K562 (cell line): ENCODE results near the gene NTN1. TPM values are rescaled to one million over a fixed set of nuclear protein-coding genes. Genes with fewer than 3 reads are reported as not detected.

ENCODE experiments used
- ATAC-seq: fragments of 200-7000 bp; cut with Tn5 transposase; 3 replicates; pipeline ENCODE4 v1.9.1; 2020; ENCODE audit warnings: moderate library complexity
- BruUV-seq: library from RNA; stranded (reverse); fragments of 400-500 nt; replicated peaks from 2 replicates; lab custom pipeline; 2021; lab: Mats Ljungman, UMichigan
- CTCF ChIA-PET: fragments of 300-600 bp; formaldehyde crosslinking; extraction: SDS; loops from one replicate; lab custom pipeline; 2021; ENCODE audit warnings: low intra/inter-chr PET ratio; lab: Yijun Ruan, JAX
- POLR2A ChIA-PET: fragments of 300-600, 350-650 bp; sonication (Branson Sonifier 250); formaldehyde crosslinking; extraction: SDS; loops from one replicate; lab custom pipeline; 2021; ENCODE audit warnings: antibody characterized with exemption, inconsistent platforms; lab: Yijun Ruan, JAX
- DNase-seq, 4 experiments: peaks; one replicate each; pipeline versions ENCODE4 v3.0.0 to v3.0.0-alpha.2; 2011 to 2018; ENCODE audit warnings: low spot score in 3 of 4, mixed read lengths in 3 of 4; ENCODE audit errors: extremely low read depth in 1 of 4
- FAIRE-seq: peaks from 2 replicates; lab custom pipeline; 2011; peaks lifted over from hg19 to GRCh38; lab: Jason Lieb, UNC
- H2AFZ ChIP-seq: 2 replicates; pipeline ENCODE4 v1.6.0; 2011; ENCODE audit warnings: low read depth, low read length, control low read depth, inconsistent platforms
- H3K27ac ChIP-seq: fragments of 200-600 bp; 3 replicates; pipeline ENCODE4 v1.8.0; 2011; ENCODE audit warnings: low read depth, mild to moderate bottlenecking, control low read depth, inconsistent platforms, low read length, moderate library complexity, mixed read lengths; ENCODE audit errors: extremely low read depth
- H3K27me3 ChIP-seq, 2 experiments: fragments of 300-600 bp in 1 of 2; 2 replicates in 1 of 2; 3 replicates in 1 of 2; pipeline versions ENCODE4 v1.6.0 to v1.8.0; 2011; ENCODE audit warnings: inconsistent platforms in 2 of 2, low read length in 2 of 2, mild to moderate bottlenecking in 1 of 2, mixed read lengths in 1 of 2, moderate library complexity in 1 of 2; ENCODE audit not compliant: control insufficient read depth in 2 of 2, insufficient read depth in 2 of 2
- H3K36me3 ChIP-seq: fragments of 300-600 bp; 3 replicates; pipeline ENCODE4 v1.8.0; 2011; ENCODE audit warnings: mild to moderate bottlenecking, low read length, inconsistent platforms; ENCODE audit not compliant: control insufficient read depth, insufficient read depth
- H3K4me1 ChIP-seq, 2 experiments: fragments of 200-600 bp in 1 of 2; replicated peaks in 1 of 2; 2 replicates in 1 of 2; 3 replicates in 1 of 2; pipeline versions ENCODE4 v1.5.1 to v1.8.0; 2011; ENCODE audit warnings: inconsistent platforms in 2 of 2, low read length in 2 of 2, mild to moderate bottlenecking in 1 of 2, mixed read lengths in 1 of 2, moderate library complexity in 1 of 2; ENCODE audit not compliant: control insufficient read depth in 2 of 2, insufficient read depth in 2 of 2
- H3K4me2 ChIP-seq: 2 replicates; pipeline ENCODE4 v1.6.1; 2011; ENCODE audit warnings: low read length, control low read depth, inconsistent platforms, mixed read lengths; ENCODE audit not compliant: insufficient read depth
- H3K4me3 ChIP-seq: fragments of 200-600 bp; sonication (generic), shearing (Covaris generic); 2 replicates; pipeline ENCODE4 v1.5.1; 2016; ENCODE audit warnings: control low read depth, inconsistent platforms
- H3K79me2 ChIP-seq: fragments of 200-600 bp; 3 replicates; pipeline ENCODE4 v1.8.0; 2011; ENCODE audit warnings: low read length, inconsistent platforms; ENCODE audit not compliant: control insufficient read depth, insufficient read depth
- H3K9ac ChIP-seq, 2 experiments: 2 replicates each; pipeline versions ENCODE4 v1.6.0 to v1.6.1; 2011; ENCODE audit warnings: low read depth in 2 of 2, low read length in 2 of 2, control low read depth in 1 of 2, inconsistent platforms in 1 of 2, mild to moderate bottlenecking in 1 of 2, mixed read lengths in 1 of 2; ENCODE audit not compliant: insufficient read depth in 1 of 2
- H3K9me1 ChIP-seq: one replicate; pipeline ENCODE4 v1.6.0; 2011; ENCODE audit warnings: inconsistent platforms, mild to moderate bottlenecking, low read length, moderate library complexity; ENCODE audit not compliant: control insufficient read depth, insufficient read depth
- H3K9me3 ChIP-seq: replicated peaks from 2 replicates; pipeline ENCODE4 v1.5.1; 2011; ENCODE audit warnings: low read depth, low read length, inconsistent platforms; ENCODE audit not compliant: control insufficient read depth, insufficient read depth
- H4K20me1 ChIP-seq: replicated peaks from 2 replicates; pipeline ENCODE4 v1.6.1; 2011; ENCODE audit warnings: low read length, inconsistent platforms, mixed read lengths; ENCODE audit not compliant: control insufficient read depth, insufficient read depth
- HEY1 ChIP-seq: fragments of 250-450 bp; sonication (Bioruptor Pico); IDR thresholded peaks from 2 replicates; pipeline ENCODE4 v1.5.0; 2020; ENCODE audit warnings: mild to moderate bottlenecking, moderate library complexity, borderline replicate concordance
- HLTF ChIP-seq: fragments of 450-650 bp; IDR thresholded peaks from 2 replicates; pipeline ENCODE4 v1.6.1; 2016
- HMGN3 ChIP-seq: IDR thresholded peaks from 2 replicates; pipeline ENCODE4 v1.6.1; 2011; ENCODE audit warnings: borderline replicate concordance, low read depth, mild to moderate bottlenecking, mixed read lengths, low read length; ENCODE audit not compliant: insufficient read length; ENCODE audit errors: extremely low read depth
- PHB ChIP-seq: fragments of 250-450 bp; sonication (Bioruptor Pico); IDR thresholded peaks from 2 replicates; pipeline ENCODE4 v1.5.0; 2021
- PML ChIP-seq: IDR thresholded peaks from 2 replicates; pipeline ENCODE4 v1.6.1; 2012; ENCODE audit warnings: low read length, inconsistent platforms
- POLR2AphosphoS5 ChIP-seq: IDR thresholded peaks from 2 replicates; pipeline ENCODE4 v1.6.1; 2011; ENCODE audit warnings: mild to moderate bottlenecking, low read depth, low read length, moderate library complexity; ENCODE audit not compliant: control insufficient read depth, insufficient read depth
- PTBP1 ChIP-seq: fragments of 200-400 bp; formaldehyde crosslinking; IDR thresholded peaks from 2 replicates; pipeline ENCODE4 v1.6.1; 2017; ENCODE audit warnings: low read depth, low read length
- TBP ChIP-seq: optimal IDR thresholded peaks from 2 replicates; pipeline ENCODE3; 2011; ENCODE audit warnings: low read depth, low read length, improper control_type of control experiment
- ZNF174 ChIP-seq: fragments of 250-450 bp; sonication (Bioruptor Pico); IDR thresholded peaks from 2 replicates; pipeline ENCODE4 v1.4.0; 2020; ENCODE audit warnings: mild to moderate bottlenecking
- ZNF3 ChIP-seq: fragments of 250-450 bp; sonication (Bioruptor Pico); IDR thresholded peaks from 2 replicates; pipeline ENCODE4 v1.5.0; 2021; ENCODE audit warnings: mild to moderate bottlenecking, moderate library complexity
- ZNF668 ChIP-seq: fragments of 250-450 bp; sonication (Bioruptor Pico); IDR thresholded peaks from 2 replicates; pipeline ENCODE4 v1.8.0; 2022; ENCODE audit warnings: mild to moderate bottlenecking, inconsistent platforms
- WGBS: fragments of 100-300 bp; shearing (Covaris generic); methylation state at CpG from one replicate; pipeline ENCODE4 v1.1.6; 2016; ENCODE audit warnings: low coverage, mixed read lengths; ENCODE audit not compliant: insufficient coverage; ENCODE audit errors: missing lambda C conversion rate; 5-methylcytosine and 5-hydroxymethylcytosine counted together
- in situ Hi-C: fragments of 300-500 bp; cut with MboI; formaldehyde crosslinking; loops from 4 replicates; pipeline ENCODE4 v1.15.0; 2018; ENCODE audit warnings: inconsistent platforms, mixed read lengths
- intact Hi-C: fragments of 100-400 bp; cut with micrococcal nuclease; formaldehyde crosslinking; loops from 2 replicates; pipeline ENCODE4 v1.14.2; 2022
- polyA plus RNA-seq, 8 experiments: library from polyadenylated mRNA; depleted of rRNA in 4 of 8; stranded (reverse) in 5 of 8; unstranded in 3 of 8; fragments of >200 nt; fragmentation: Nextera tagmentation in 2 of 8; fragmentation: Illumina TruSeq in 1 of 8; extraction: Ambion mirVana in 2 of 8; extraction: Trizol in 1 of 8; gene quantifications; 2 replicates each; pipeline versions ENCODE4 v1.2.1 to v1.2.3, GENCODE V29; 2011 to 2014; ENCODE audit warnings: inconsistent platforms in 1 of 8, missing spikeins in 1 of 8
- total RNA-seq, 7 experiments: library from RNA; depleted of rRNA in 6 of 7; stranded (reverse); fragments of >200 nt in 6 of 7; fragmentation: Illumina TruSeq in 2 of 7; extraction: Trizol in 2 of 7; gene quantifications; 2 replicates each; pipeline versions ENCODE4 v1.2.1 to v1.2.3, GENCODE V29; 2011 to 2021; ENCODE audit warnings: low replicate concordance in 1 of 7
- TF ChIP-seq, protein P1 (sequence below): sonication (generic); formaldehyde crosslinking; IDR thresholded peaks from 2 replicates; pipeline ENCODE4 v1.8.1; 2023; ENCODE audit warnings: mild to moderate bottlenecking, missing genetic modification reagents, moderate library complexity

NTN1 gene
- total and polyA plus RNA-seq, 9 of the 15 experiments (the other 6 are each of a cell fraction or from before 2014, with no cell fraction given), result 0.02 TPM; not detected in 8

DNA sequence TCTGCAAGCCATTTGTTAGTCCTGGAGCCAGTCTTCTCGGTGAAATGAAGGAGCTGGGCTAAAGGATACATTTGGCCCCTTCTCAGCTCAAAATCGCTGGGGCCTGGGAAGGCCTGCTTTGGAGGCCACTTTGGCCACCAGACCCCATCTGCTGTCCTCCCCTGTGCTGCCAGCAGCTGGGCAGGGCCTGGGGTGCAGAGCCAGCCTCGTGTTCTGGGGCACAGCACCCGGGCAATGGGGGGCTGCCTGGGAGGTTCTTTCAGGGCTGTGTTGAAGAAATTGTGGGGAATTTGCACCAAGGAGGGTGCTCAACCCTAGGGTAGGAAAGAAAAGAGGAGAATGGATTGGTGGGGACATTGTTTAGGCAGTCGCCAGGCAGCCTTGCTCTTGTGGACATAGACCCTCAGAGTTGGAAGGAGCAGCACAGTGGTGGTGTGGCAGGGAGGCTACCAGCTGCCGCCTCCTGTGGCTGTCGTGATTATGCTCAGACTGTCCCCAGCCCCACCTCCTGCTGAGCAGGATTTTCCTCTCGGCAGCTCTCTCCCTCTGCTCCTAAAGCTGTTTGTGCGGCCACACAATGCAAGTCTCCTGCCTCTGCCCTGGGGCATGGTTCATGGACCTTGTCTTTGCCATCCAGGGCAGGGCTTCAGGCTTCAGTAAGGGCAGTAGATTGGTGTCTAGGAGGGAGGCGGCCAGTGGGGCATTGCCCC is 174.8 kb downstream of the NTN1 start:
- intact Hi-C loops (no loop called here), in situ Hi-C loops (no loop called here)
- no peaks in the 10 kb centered on the region for H3K79me2 ChIP-seq
- no peak overlapping the region for H3K9ac ChIP-seq
- no peak overlapping the region for H3K4me2 ChIP-seq
- no peaks in the 10 kb centered on the region for H3K9me3 ChIP-seq
- H3K4me3 ChIP-seq, result no peak overlapping the region
- H4K20me1 ChIP-seq, result no peaks in the 10 kb centered on the region
- H3K36me3 ChIP-seq, result no peaks in the 10 kb centered on the region
- ChIA-PET POLR2A (no interaction called here), CTCF (no interaction called here)
- no peaks in the 10 kb centered on the region for H3K9me1 ChIP-seq
- no peaks in the 10 kb centered on the region for H3K4me1 ChIP-seq
- H2AFZ ChIP-seq, result no peak overlapping the region
- no peaks in the 10 kb centered on the region; a peak in 1 of 5 replicates for H3K27me3 ChIP-seq
- H3K27ac ChIP-seq, result no peak overlapping the region
- 0% methylated on average over 7 of the region's 10 CpGs for WGBS
- no TSS peak for BruUV-seq
- DNase-seq (no peak), ATAC-seq (no peak; the same call in 2 of the 3 replicates), FAIRE-seq (no peak)
- TF ChIP-seq PHB (CRISPR knock-in tag) (no peak), HLTF (no peak), PML (no peak), HEY1 (CRISPR knock-in tag) (no peak), ZNF3 (CRISPR knock-in tag) (no peak), POLR2AphosphoS5 (no peak), ZNF174 (CRISPR knock-in tag) (no peak), ZNF668 (no peak), TBP (no peak), HMGN3 (no peak), PTBP1 (no peak)
- TF ChIP-seq, protein P1, sequence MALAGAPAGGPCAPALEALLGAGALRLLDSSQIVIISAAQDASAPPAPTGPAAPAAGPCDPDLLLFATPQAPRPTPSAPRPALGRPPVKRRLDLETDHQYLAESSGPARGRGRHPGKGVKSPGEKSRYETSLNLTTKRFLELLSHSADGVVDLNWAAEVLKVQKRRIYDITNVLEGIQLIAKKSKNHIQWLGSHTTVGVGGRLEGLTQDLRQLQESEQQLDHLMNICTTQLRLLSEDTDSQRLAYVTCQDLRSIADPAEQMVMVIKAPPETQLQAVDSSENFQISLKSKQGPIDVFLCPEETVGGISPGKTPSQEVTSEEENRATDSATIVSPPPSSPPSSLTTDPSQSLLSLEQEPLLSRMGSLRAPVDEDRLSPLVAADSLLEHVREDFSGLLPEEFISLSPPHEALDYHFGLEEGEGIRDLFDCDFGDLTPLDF (CRISPR knock-in tag), result no peak
